ENCODE data around the gene EXOC6B. TPM values are rescaled to one million over a fixed set of nuclear protein-coding genes. Genes with fewer than 3 reads are reported as not detected.

Gene EXOC6B
- total RNA-seq, 1 experiment from 2014 or later: 40.1 TPM

DNA sequence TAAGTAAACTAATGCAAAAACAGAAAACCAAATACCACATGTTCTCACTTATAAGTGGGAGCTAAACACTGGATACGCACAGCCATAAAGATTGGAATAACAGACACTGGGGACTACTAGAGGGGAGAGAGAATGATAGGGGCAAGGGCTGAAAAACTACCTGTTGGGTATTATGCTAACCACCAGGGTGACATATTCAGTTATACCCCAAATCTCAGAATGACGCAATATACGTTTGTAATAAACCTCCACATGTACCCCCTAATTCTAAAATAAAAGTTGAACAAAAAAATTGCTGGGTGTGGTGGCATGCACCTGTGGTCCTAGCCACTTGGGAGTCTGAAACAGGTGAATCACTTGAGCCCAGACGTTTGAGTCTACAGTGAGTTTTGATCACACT, 157.2 kb downstream of the EXOC6B start:
- WGBS (ENCODE audit: extremely low coverage, insufficient read length, low lambda C conversion rate): no CpG with 5 or more reads among the region's 4 CpGs
- Histone ChIP-seq H2BK5ac (ENCODE audit: insufficient read length, low read length) (no peak overlapping the region), H3K23me2 (ENCODE audit: insufficient read length, low read depth, low read length, poor library complexity, severe bottlenecking) (no peaks in the 10 kb centered on the region), H2BK120ac (ENCODE audit: low read depth, low read length, poor library complexity, severe bottlenecking) (no peak overlapping the region), H4K5ac (ENCODE audit: insufficient read length, low read depth, low read length) (no peak overlapping the region), H3K18ac (ENCODE audit: insufficient read length, low read depth, low read length) (no peak overlapping the region), H3K4me1 (ENCODE audit: insufficient read depth, low read length) (no peaks in the 10 kb centered on the region), H2BK20ac (ENCODE audit: low read depth, low read length, poor library complexity, severe bottlenecking) (no peak overlapping the region), H3K27ac (ENCODE audit: insufficient read length, low read depth, low read length) (no peak overlapping the region), H3K23ac (ENCODE audit: insufficient read length, low read depth, low read length) (no peak overlapping the region), H3K14ac (ENCODE audit: insufficient read depth, low read length) (no peak overlapping the region), H2AK5ac (ENCODE audit: insufficient read length, low read length) (no peak overlapping the region), H3K79me2 (ENCODE audit: insufficient read depth, low read length) (no peaks in the 10 kb centered on the region), H3T11ph (ENCODE audit: low read length) (no peak overlapping the region), H3K9me3 (ENCODE audit: control insufficient read depth, low read depth, low read length) (no peaks in the 10 kb centered on the region), H4K91ac (ENCODE audit: insufficient read length, low read depth, low read length) (no peak overlapping the region), H3K56ac (ENCODE audit: insufficient read length, low read depth, low read length) (no peak overlapping the region), H3K79me1 (ENCODE audit: insufficient read depth, low read depth, low read length, poor library complexity, severe bottlenecking) (no peaks in the 10 kb centered on the region), H2BK12ac (ENCODE audit: insufficient read length, low read depth, low read length) (no peak overlapping the region), H4K20me1 (ENCODE audit: control insufficient read depth, insufficient read depth, insufficient read length) (no peaks in the 10 kb centered on the region), H4K8ac (replicated peaks; ENCODE audit: insufficient read length, low read depth, low read length) (no peak overlapping the region), H3K9ac (ENCODE audit: extremely low read depth, insufficient read length, low read length) (no peak overlapping the region), H3K4me2 (ENCODE audit: insufficient read depth, insufficient read length, low read length) (no peak overlapping the region), H2AFZ (ENCODE audit: low read length) (no peak overlapping the region), H3K27me3 (ENCODE audit: insufficient read depth, low read length) (no peaks in the 10 kb centered on the region), H2BK15ac (ENCODE audit: low read depth, low read length) (no peak overlapping the region), H3K4ac (ENCODE audit: low read depth, low read length) (no peak overlapping the region)
- H3K9me3 Mint-ChIP-seq: peaks cover 12 to 33% of the 10 kb centered on the region in 2 experiments
- TF ChIP-seq, protein P1, sequence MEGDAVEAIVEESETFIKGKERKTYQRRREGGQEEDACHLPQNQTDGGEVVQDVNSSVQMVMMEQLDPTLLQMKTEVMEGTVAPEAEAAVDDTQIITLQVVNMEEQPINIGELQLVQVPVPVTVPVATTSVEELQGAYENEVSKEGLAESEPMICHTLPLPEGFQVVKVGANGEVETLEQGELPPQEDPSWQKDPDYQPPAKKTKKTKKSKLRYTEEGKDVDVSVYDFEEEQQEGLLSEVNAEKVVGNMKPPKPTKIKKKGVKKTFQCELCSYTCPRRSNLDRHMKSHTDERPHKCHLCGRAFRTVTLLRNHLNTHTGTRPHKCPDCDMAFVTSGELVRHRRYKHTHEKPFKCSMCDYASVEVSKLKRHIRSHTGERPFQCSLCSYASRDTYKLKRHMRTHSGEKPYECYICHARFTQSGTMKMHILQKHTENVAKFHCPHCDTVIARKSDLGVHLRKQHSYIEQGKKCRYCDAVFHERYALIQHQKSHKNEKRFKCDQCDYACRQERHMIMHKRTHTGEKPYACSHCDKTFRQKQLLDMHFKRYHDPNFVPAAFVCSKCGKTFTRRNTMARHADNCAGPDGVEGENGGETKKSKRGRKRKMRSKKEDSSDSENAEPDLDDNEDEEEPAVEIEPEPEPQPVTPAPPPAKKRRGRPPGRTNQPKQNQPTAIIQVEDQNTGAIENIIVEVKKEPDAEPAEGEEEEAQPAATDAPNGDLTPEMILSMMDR (conservative IDR thresholded peaks at IDR 0.05): no peak
- no peak overlapping the region for H3K27ac Mint-ChIP-seq
- H3K27me3 Mint-ChIP-seq (ENCODE audit: low read depth): no peaks in the 10 kb centered on the region
- H3K36me3 Mint-ChIP-seq (ENCODE audit: insufficient read depth in 1 of 3, low read depth in 3 of 3): peaks cover 10 to 19% (median 17%) of the 10 kb centered on the region in 3 experiments; a peak in 6 of 7 replicates
- no peak for DNase-seq
- H3K4me3 Mint-ChIP-seq: no peak overlapping the region
- H3K4me1 Mint-ChIP-seq: no peaks in the 10 kb centered on the region
